Measurements from ENCODE around the gene TRIO.

DNA sequence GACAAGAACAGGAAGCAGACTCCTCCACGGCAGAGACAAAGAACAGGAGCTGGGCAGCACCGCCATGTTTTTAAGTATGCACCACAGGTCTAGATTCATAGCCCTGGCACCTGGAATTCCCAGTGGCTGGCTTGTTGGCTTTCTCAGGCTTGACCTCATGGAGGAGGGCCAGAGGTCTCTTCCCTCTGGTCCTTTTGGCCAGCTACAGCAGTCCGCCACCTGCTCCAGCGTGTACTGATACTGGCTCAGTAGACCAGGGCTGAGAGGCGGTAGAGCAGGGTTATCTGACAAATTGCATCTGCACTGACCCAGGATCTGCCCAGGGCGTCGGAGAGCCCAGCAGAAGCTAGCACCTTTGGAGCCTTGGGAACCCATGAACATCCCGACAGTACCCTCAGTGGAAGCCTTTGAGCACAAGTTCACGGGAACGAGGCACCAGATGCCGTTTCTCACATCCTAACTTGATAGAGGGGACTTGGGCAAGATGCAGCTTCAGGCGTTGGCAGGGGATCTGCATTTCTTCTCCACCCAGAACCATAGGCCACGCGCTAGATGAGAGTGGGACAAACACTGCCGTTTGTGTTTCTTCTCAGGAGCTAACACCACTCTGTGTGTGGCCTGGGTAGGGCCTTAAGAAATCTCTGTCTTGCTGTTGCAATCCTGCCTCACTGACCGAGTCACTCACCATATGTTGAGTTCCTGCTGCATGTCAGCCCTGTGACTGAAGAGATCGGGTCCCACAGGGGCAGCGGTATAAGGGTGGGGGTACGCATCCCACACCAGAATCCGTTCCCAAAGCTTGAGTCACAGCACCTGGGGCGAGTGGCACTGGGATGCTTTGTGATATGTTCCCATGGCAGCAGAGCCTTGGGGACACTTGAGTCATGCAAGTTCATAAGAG lies 348.1 kb downstream of the TRIO start:
- TF ChIP-seq, protein P1, sequence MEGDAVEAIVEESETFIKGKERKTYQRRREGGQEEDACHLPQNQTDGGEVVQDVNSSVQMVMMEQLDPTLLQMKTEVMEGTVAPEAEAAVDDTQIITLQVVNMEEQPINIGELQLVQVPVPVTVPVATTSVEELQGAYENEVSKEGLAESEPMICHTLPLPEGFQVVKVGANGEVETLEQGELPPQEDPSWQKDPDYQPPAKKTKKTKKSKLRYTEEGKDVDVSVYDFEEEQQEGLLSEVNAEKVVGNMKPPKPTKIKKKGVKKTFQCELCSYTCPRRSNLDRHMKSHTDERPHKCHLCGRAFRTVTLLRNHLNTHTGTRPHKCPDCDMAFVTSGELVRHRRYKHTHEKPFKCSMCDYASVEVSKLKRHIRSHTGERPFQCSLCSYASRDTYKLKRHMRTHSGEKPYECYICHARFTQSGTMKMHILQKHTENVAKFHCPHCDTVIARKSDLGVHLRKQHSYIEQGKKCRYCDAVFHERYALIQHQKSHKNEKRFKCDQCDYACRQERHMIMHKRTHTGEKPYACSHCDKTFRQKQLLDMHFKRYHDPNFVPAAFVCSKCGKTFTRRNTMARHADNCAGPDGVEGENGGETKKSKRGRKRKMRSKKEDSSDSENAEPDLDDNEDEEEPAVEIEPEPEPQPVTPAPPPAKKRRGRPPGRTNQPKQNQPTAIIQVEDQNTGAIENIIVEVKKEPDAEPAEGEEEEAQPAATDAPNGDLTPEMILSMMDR (IDR thresholded peaks at IDR 0.05), result no peak
- TF ChIP-seq EP300 (IDR thresholded peaks at IDR 0.05) (no peak), POLR2AphosphoS5 (IDR thresholded peaks at IDR 0.05) (peak in 1 of 2 donors; percentile 7)
